ENCODE measurements around the gene CNTN4.

DNA sequence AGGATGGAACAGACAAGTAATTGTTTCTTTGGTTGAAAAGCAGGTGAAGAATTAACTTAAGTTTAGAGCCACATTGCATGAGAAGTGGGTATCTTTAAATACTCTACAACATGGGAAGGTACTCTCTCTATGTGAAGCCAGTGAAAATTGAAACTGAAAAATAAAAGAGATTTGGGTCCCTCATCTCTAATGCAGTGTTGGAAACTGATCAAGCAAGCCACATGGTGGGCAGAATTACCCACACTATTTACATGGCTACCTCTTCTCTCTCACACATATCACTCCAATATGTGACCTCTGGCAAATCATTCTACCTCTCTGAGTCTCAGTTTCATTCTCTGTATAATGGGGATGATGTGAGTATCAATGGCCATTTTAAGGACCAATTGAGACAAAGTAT, 672.5 kb downstream of the CNTN4 start:
- TF ChIP-seq, protein P1, sequence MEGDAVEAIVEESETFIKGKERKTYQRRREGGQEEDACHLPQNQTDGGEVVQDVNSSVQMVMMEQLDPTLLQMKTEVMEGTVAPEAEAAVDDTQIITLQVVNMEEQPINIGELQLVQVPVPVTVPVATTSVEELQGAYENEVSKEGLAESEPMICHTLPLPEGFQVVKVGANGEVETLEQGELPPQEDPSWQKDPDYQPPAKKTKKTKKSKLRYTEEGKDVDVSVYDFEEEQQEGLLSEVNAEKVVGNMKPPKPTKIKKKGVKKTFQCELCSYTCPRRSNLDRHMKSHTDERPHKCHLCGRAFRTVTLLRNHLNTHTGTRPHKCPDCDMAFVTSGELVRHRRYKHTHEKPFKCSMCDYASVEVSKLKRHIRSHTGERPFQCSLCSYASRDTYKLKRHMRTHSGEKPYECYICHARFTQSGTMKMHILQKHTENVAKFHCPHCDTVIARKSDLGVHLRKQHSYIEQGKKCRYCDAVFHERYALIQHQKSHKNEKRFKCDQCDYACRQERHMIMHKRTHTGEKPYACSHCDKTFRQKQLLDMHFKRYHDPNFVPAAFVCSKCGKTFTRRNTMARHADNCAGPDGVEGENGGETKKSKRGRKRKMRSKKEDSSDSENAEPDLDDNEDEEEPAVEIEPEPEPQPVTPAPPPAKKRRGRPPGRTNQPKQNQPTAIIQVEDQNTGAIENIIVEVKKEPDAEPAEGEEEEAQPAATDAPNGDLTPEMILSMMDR (IDR thresholded peaks at IDR 0.05), result no peak
- no peak for TF ChIP-seq USF1 (CRISPR knock-in tag; IDR thresholded peaks at IDR 0.05)
- TF ChIP-seq ZNF263 (CRISPR knock-in tag; IDR thresholded peaks at IDR 0.05; ENCODE audit: low read depth), result no peak
- TF ChIP-seq ZBTB21 (CRISPR knock-in tag; IDR thresholded peaks at IDR 0.05; ENCODE audit: borderline replicate concordance), result no peak
- no peak for TF ChIP-seq SOX15 (CRISPR knock-in tag; IDR thresholded peaks at IDR 0.05)
- TF ChIP-seq, protein P2, sequence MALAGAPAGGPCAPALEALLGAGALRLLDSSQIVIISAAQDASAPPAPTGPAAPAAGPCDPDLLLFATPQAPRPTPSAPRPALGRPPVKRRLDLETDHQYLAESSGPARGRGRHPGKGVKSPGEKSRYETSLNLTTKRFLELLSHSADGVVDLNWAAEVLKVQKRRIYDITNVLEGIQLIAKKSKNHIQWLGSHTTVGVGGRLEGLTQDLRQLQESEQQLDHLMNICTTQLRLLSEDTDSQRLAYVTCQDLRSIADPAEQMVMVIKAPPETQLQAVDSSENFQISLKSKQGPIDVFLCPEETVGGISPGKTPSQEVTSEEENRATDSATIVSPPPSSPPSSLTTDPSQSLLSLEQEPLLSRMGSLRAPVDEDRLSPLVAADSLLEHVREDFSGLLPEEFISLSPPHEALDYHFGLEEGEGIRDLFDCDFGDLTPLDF (CRISPR knock-in tag; IDR thresholded peaks at IDR 0.05), result no peak
- no peak for TF ChIP-seq SP1 (CRISPR knock-in tag; conservative IDR thresholded peaks at IDR 0.05)
- TF ChIP-seq, protein P3, sequence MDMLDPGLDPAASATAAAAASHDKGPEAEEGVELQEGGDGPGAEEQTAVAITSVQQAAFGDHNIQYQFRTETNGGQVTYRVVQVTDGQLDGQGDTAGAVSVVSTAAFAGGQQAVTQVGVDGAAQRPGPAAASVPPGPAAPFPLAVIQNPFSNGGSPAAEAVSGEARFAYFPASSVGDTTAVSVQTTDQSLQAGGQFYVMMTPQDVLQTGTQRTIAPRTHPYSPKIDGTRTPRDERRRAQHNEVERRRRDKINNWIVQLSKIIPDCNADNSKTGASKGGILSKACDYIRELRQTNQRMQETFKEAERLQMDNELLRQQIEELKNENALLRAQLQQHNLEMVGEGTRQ (CRISPR knock-in tag; IDR thresholded peaks at IDR 0.05), result no peak
